NCI-H146 treated with DMSO at 0.1 percent for 48 hours (cell line): ENCODE measurements around the gene DCTN1.
"Not testable (repeated sequence)": the region's sequence is repeated elsewhere in the genome, so short reads cannot be mapped to it uniquely, and the experiment has no call there.

ENCODE experiments used
- DNase-seq: peaks from one replicate; lab custom pipeline; 2025; ENCODE audit not compliant: unreplicated experiment; lab: John Stamatoyannopoulos, UW

DCTN1 gene

DNA sequence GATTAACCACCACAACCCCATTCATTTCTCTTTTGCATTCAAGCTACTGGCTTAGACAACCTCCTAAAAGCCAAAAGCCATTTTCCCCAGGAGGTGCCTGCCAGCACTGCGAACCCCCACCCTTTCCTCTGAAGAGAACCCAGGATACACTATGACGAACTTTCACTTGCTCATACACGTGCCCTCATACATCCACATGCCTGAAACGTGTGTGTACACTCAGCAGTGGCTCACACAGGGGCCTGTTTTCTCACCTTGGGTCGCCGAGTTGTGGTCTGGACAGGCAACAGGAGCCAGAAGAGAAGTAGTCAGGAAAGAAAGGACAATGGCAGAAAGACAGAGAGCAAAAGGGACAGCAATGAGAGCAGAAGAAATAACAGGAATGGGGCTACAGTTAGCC, 7.4 kb downstream of the DCTN1 start:
- DNase-seq, result no peak

DNA sequence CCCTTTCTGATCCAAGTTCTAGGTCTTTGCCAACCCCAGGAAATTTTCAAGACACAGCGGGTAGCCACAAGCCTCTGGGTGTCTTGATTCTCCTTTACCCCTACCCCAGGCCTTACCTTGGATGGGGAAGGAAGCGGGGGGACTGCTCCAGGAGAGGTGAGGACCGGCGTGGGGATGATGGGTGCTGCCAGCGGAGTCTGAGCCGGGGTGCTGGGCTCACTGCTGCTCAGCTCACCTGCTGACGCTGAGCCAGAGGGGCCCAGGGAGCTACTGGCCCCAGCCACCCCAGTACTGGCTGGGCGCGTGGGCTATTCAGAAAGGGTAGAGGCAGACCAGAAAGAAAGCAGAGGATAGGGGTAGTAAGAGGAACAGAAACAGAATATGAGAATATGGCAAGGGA, 8.7 kb downstream of the DCTN1 start:
- DNase-seq, result no peak

DNA sequence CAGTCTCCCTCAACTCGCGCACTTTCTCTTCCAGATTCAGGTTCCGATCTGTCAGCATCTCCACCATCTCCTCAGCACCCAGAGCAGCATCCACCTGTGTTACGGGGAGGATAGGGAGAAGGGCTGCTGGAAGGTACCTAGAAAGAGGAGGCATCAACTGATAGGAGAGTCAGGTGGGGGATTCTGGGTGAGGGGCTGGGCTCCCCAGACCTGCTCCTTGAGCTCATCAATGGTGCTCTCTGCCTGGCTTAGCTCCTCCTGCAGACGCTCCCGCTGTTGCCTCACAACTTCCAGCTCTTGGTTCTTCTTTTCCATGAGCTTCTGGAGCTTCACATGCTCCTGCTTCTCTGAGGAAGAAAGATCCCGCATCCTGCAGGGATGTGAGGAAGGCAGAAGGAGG, 10.1 kb downstream of the DCTN1 start:
- DNase-seq, result no peak

DNA sequence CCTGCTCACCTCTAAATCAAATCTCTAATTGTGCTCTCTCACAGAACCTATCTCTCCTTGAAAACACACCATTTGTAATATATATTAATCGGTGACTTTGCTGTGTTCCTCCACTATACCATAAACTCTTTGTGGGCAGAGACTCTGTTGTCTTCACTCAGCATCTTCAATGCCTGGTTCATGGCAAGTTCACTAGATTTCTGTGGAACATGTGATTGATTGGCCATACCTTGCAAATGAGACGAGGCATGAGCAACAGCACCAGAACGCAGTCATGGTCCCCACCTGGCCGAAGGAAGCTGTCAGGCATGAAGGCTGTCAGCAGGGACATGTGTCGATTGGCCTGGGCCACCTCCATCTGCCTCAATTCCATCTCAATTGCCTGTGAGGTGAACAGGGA, 11.6 kb downstream of the DCTN1 start:
- DNase-seq, result no peak

DNA sequence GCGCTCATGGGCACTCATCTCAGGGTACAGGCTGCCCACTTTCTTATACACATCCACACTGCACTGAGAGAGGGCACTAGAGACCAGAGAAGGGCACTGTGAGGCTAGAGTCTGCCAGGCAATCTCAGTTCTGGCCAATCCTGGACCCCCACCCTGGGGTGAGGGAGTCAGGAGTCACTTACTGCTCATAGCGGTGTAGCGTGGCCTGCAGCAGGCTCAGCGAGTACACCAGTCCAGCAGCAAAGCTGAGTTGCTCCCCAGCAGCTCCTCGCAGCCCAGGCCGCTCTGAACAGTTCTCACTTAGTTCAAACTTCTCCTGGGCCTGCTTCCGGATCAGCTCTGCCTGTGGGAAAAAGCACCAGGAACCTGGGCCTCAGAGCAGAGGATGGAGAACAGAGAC, 12.3 kb downstream of the DCTN1 start:
- no peak for DNase-seq

DNA sequence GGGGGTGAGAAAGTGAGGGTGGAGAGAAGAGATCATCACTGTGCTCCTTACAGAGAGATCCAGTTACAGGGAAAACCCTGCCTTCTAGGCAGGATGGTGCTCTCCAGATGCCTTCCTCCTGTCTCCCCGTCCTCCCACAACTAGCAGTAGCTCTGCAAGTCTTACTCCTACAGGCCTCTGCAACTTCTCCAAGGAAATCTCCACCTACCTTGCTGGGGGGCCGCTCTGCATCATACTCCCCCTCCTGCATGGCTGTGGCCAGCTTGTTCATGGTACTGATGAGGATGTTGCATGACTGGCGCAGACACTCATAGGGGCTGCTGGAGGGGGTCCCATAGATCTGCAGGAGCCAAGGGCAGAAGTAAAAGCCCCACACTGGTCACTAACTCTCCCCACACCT, 14.1 kb downstream of the DCTN1 start:
- no peak for DNase-seq

DNA sequence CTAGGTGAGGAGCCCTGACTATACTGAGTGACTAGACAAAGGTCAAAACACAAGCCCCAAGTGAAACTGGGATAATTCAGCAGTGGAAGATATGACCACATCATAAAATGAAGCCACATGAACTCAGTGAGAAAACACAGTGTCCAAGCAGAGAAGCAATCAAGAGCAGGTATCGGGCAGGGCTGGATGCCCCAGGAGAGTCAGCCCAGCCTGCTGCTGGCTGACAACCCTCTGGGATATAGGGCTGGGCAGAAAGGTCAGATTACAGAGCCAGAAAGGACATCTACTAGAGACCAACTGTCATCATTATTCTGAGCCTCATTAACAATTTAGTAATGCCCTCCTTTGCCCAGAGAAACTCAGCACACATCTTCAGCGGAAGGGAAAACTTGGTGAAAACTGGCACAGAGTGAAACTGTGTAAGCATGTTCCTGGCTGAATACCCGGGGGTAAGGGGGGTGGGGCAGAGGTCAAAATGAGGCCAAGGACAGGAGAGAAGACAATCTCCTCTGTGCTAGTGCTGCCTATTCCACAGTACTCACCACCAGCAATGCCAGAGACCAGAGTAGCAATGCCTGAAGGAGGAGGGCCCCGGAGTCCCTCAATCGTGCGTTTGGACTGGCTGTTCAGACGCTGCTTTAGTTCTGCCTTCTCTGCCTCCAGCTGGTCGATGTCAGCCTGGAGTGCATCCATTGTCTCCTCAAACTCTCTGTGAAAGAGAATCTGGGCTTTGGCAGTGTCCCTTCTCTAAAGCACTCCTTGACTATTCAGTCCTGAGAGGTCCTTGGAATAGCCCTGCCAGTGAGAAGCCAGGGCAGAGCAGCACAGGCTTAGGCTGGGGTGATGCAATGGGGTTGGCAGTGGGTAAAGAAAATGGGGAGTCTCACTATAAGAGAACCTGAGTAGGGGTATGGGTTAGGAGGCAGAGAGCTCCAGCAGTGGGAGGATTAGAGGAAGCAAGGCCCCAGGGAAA, 15.3 kb downstream of the DCTN1 start:
- no peak for DNase-seq

DNA sequence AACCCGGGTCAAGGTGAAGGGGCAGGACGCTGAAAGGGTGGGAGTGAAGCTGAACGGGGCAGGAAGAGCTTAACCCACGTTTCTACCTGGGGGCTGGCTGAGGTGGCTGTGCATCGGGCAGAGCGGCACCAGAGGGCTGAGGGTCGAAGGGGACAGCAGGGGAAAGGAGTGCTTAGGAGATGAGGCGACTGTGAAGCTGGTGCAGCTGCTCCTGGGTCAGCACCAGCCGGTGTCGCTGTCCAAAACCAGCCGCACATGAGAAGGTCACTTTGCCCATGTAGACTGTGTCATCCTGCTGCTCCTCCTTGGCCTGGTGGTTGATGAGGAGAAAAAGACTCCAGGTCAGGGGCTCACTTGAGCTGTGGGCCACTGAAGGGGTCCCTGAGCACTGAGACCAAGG, 18.8 kb downstream of the DCTN1 start:
- DNase-seq, result no peak

DNA sequence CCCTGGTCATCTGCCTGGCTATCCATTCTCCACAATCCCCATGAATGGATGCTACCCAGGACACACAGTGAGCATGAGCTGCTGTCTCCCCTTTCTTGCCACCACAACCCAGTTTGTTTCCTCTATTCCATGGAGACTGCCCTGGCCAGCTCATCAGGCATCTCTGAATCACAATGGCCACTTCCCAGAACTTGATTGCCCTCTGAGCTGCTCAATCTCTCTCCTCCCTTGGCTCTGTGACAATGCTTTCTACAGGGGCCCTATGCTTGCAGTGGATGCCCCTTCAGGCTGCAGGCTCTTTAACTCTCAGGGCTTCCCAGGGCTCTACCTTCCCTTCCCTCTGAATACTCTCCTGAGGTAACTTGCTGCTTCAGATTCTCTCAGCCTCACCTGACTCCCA, 22.5 kb downstream of the DCTN1 start:
- no peak for DNase-seq

DNA sequence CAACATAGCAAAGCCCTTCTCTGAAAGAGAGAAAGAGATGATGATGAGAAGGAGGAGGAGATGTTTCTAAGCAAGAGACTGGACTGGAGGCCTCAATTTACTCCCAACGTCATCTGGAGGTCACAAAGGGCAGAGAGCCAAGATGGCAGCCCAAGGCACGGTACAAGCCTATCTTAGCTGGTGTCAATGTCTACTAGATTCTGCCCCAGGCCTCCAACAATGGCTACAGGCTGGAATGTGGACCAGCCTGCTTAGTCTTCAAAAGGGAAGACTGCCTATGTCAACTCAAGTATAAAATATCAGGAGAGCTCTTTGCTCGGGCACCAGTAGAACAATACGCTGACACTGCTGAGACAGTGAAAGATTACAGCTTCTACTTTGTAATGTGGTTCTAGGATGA, 30.2 kb downstream of the DCTN1 start:
- no peak for DNase-seq

DNA sequence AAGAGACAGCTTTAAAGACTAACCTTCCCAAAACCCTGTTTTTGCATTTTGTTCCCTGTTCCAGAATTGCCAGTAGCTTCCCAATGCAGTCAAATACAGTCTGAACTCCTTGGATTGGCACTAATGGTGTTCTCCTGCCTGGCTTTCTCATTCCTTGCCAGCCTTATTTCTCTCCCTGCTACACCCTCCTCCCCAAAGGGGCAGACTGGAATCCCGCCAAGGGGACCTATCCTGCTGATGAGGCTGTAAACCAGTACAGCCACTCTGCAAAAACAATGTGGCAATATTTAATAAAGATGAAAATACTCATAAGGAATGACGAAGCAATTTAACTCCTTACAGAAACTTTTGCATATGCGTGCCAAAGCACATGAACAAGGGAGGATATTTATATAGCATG, 32.4 kb downstream of the DCTN1 start:
- DNase-seq, result no peak

DNA sequence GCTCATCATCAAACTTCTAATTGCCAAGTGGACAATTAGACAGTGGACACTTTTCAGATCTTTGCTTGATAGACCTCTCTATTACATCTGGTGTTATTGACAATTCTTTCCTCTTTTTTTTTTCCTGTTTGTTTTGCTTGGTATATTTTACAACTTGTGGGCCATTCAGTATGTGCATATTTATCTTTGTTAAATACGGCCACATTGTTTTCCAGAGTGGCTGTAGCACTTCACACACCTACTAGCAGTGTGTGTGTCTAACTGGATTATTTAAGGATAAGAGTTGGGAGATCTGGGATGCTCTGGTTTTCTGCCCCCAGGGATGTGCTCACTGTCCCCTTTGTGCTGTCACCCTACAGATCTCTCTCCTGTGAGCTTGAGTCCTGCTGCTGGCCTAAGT, 32.8 kb downstream of the DCTN1 start:
- no peak for DNase-seq

DNA sequence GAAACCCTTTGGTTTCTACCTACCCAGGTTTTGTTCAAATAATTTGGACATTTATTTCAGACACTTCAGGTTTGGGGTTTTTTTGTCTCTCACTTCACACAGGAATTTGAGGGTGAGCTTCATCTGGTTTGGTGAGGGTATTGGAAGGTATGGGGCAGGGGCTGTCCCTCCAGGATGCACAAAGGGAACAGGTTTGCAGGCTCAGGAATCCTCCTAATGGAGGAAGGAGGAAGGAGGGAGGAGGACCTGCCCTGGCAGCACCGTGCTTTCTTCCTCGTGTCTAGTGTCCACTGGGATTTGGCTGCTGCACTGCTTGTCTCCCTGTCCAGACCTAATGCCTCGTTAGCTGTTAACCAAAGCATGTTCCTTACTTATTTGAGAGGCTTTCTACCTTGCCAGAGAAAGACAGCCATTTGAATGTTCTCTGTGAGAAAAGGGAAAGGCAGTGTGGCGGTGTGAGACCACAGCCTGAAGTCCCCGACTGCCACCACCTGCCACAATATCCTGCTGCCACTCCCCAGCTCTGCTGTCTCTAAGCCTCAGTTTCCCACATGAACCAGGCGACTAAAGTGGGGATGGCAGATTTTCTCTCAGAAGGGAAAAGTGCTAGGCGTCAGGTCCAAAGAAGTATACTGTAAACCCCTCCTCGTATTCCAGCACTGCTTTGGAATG, 34.7 kb downstream of the DCTN1 start:
- DNase-seq, result no peak

DNA sequence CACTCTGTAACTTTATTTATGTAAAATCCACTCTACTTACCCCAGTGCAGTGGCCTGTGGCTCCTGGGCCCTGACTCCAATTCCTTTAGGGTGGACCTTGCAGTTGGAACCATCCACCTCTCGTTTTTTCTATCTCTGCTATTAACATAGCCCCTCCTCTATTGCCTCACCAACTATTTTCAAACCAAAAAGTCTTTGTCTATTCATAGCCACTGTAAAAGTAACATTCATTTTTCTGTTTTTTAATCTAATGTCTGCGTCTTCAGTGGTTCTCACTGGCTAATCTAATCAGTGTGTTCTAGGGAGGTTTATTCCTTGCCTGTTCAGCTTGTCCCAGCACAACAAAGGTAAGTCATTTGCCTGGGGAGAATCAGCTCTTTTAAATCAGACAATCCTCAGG, 36.8 kb downstream of the DCTN1 start, which contains the start of gene SLC4A5:
Gene SLC4A5, minus strand, starts transcription at position 101 of the 400 bp plus-strand sequence. CDS start 28,393 bp downstream, outside the sequence.
- DNase-seq, result no peak

DNA sequence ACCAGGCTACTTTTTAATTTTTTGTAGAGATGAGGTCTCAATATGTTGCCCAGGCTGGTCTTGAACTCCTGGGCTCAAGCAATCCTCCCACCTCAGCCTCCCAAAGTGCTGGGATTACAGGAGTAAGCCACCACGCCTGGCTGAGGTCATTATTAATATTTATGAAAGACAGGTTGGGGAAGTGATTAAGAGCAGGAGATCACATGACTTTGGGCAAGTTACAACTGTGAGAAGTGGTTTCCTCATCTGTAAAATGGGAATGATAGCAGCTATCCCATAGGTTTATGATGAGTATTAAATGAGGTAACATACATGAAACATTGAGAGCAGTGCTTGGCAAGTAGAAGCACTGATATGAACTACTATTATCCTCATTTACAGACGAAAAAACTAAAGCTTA, 43.9 kb downstream of the DCTN1 start:
- not testable (repeated sequence) for DNase-seq

DNA sequence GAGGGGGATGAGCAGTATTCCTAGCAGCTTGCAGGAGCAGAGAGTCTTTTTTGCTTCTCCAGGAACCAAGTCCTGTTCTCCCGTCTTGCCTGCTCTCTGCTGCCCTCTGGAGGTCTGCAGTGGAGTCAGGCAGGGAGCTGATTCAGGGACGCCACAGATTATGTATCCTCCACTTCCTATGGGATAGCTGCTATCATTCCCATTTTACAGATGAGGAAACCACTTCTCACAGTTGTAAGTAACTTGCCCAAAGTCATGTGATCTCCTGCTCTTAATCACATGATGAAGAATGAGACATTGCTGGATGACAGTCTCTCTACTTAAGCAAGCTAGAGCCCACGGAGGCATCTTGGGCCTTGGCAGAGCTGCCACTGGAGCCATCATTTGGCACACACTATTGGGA, 45.2 kb downstream of the DCTN1 start:
- peak; percentile 53 for DNase-seq

DNA sequence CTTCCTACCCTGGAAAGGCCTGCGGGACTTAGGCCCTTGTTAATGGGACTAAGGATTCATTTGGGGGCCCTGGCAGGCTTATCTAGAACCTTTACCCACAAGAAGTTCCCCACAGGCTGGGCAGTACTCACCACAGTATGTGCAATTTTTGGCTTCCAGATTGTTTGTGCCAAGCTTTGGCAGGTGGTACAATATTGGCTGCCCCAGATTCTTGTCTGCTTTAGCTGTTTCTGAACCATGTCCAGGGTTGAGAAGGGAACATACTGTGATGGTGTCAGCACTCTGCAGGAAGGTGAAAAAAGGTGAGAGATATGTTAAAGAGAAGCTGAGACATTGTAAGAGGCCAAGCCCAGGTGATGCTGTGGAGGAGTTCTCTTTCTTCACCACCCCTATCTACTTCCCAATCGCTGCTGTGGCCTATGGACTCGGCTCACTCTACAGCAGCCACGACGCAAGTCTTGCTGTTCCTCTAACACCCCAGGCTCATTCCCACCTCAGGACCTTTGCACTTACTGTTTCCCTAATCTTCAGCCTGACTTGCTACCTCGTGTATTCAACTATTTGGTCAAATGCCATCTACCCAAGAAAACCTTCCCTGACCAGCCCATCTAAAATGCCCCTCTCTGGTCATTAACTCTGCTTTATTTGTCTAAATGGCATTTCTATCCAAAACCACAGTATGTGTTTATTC, 46.1 kb downstream of the DCTN1 start:
- no peak for DNase-seq

DNA sequence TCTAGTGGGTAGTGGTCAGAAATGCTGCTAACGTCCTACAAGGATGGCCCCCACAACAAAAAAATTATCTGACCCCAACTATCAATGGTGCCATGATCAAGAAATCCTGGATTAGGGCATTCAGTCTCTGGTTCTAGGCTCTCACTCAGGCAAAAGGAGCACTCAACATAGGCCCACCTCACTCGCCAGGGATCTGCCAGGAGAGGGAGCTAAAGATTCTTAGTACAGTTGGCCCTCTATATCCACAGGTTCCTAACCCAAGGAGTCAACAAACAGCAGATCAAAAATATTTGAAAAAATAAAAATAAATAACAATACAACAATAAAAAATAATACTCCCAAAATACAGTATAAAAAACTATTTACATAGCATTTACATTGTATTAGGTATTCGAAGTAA, 46.9 kb downstream of the DCTN1 start:
- DNase-seq, result no peak

DNA sequence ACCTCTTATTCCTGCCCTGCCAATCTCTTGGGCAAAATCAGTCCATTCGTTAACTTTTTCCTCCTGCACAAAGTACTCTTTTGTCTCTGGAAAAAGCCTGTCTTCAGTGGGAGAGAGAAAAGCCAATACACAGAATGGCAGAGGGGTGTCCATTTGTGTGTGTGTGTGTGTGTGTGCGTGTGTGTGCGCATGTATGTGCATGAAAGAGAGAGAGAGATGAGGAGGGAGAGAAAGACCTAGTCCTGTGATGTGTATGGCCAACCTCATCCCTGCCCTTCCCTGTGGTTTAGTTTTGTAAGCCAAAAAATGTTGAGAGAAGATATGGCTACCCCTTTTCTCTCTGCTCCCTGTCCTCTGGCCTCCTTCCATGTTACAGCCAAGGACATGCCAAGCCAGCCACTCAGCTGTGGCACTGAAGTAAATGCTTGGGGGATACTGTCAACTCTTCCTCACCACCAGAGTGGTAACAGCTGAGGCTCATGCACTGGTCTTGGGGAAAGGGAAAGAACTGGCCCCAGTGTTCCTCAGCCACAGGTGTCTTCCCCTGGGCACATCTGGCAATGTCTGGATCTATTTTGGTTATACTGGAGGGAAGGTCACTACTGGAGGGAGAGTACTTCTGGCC, 47.4 kb downstream of the DCTN1 start:
- DNase-seq, result no peak

DNA sequence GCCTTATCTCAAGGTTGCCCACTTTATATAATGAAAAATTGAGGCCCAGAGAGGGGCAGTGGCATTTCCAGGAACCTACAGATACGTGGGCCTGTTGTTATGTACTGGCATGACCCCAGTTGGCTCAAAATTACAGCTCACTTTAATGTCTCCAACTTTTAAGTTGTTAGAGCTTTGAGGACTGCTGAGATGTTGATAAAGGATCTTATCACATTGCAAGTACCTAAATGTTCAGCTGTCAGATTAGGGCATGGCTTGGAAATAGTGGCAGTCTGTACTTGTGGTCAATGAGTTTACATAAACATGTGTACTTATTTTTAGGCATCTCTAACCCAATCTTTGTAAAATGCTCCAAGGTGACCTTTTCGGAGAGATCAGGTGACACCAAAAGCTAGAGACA, 51.5 kb downstream of the DCTN1 start:
- DNase-seq, result no peak

DNA sequence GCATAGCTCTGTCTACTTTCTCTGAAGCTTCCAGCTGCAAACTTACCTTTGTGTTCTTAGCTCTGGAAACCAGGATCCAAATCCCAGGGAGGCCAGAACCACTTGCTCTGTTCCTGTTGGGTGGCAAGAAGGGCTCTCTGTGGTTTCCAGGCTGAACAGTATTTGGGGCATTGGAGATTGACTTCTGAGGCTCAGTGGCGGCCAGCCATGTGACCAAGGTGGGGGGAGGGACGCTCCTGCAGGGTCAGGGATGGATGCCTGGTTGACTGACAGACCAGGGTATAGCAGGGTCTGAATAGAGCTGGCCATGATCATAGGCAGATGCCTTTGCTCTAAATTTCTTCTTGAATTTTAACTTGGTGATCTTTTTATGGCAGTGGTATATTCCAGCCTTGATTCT, 52.0 kb downstream of the DCTN1 start:
- no peak for DNase-seq
